ENCODE measurements around the gene APOE. TPM values are rescaled to one million over a fixed set of nuclear protein-coding genes. Genes with fewer than 3 reads are reported as not detected.

APOE gene
- total RNA-seq, 1 donor from 2014 or later: 65.9 TPM

GRCh38 chr19:44872661-44873060 lies 32.9 kb upstream of the APOE start:
- Mint-ChIP-seq H3K27me3 (ENCODE audit: unreplicated experiment) (peaks cover 6% of the 10 kb centered on the region), H3K4me1 (ENCODE audit: low read depth, unreplicated experiment) (peaks cover 1% of the 10 kb centered on the region), H3K36me3 (ENCODE audit: unreplicated experiment) (peaks cover 6% of the 10 kb centered on the region), H3K9me3 (ENCODE audit: unreplicated experiment) (no peaks in the 10 kb centered on the region), H3K4me3 (ENCODE audit: unreplicated experiment) (no peak overlapping the region), H3K27ac (ENCODE audit: unreplicated experiment) (no peak overlapping the region)
- no peak for DNase-seq
- TF ChIP-seq CTCF (IDR thresholded peaks at IDR 0.05; ENCODE audit: partially characterized antibody, unreplicated experiment): no peak

- H3K4me3 Mint-ChIP-seq (ENCODE audit: unreplicated experiment): no peak overlapping the region
- H3K36me3 Mint-ChIP-seq (ENCODE audit: unreplicated experiment): peaks cover 6% of the 10 kb centered on the region
- peaks cover 4% of the 10 kb centered on the region for H3K27me3 Mint-ChIP-seq (ENCODE audit: unreplicated experiment)
- TF ChIP-seq CTCF (IDR thresholded peaks at IDR 0.05; ENCODE audit: partially characterized antibody, unreplicated experiment): no peak
- no peak overlapping the region for H3K27ac Mint-ChIP-seq (ENCODE audit: unreplicated experiment)
- DNase-seq: no peak
- peaks cover 4% of the 10 kb centered on the region for H3K9me3 Mint-ChIP-seq (ENCODE audit: unreplicated experiment)
- peaks cover 1% of the 10 kb centered on the region for H3K4me1 Mint-ChIP-seq (ENCODE audit: low read depth, unreplicated experiment)
Observed at GRCh38 chr19:44874317-44874716, 31.3 kb upstream of the APOE start.

GRCh38 chr19:44875666-44876451 lies 29.7 kb upstream of the APOE start:
- Mint-ChIP-seq H3K27ac (ENCODE audit: unreplicated experiment) (no peak overlapping the region), H3K27me3 (ENCODE audit: unreplicated experiment) (peaks cover 4% of the 10 kb centered on the region), H3K9me3 (ENCODE audit: unreplicated experiment) (peaks cover 4% of the 10 kb centered on the region), H3K36me3 (ENCODE audit: unreplicated experiment) (peaks cover 6% of the 10 kb centered on the region), H3K4me3 (ENCODE audit: unreplicated experiment) (no peak overlapping the region), H3K4me1 (ENCODE audit: low read depth, unreplicated experiment) (peaks cover 1% of the 10 kb centered on the region)
- DNase-seq: no peak
- no peak for TF ChIP-seq CTCF (IDR thresholded peaks at IDR 0.05; ENCODE audit: partially characterized antibody, unreplicated experiment)

- Mint-ChIP-seq H3K27me3 (ENCODE audit: unreplicated experiment) (peaks cover 4% of the 10 kb centered on the region), H3K27ac (ENCODE audit: unreplicated experiment) (no peak overlapping the region), H3K4me1 (ENCODE audit: low read depth, unreplicated experiment) (peaks cover 1% of the 10 kb centered on the region), H3K36me3 (ENCODE audit: unreplicated experiment) (peaks cover 5% of the 10 kb centered on the region), H3K9me3 (ENCODE audit: unreplicated experiment) (peaks cover 6% of the 10 kb centered on the region), H3K4me3 (ENCODE audit: unreplicated experiment) (no peak overlapping the region)
- no peak for TF ChIP-seq CTCF (IDR thresholded peaks at IDR 0.05; ENCODE audit: partially characterized antibody, unreplicated experiment)
- DNase-seq: no peak
Observed at GRCh38 chr19:44876930-44877535, 28.6 kb upstream of the APOE start.
